ENCODE data around the gene FGFRL1.

The FGFRL1 gene

DNA sequence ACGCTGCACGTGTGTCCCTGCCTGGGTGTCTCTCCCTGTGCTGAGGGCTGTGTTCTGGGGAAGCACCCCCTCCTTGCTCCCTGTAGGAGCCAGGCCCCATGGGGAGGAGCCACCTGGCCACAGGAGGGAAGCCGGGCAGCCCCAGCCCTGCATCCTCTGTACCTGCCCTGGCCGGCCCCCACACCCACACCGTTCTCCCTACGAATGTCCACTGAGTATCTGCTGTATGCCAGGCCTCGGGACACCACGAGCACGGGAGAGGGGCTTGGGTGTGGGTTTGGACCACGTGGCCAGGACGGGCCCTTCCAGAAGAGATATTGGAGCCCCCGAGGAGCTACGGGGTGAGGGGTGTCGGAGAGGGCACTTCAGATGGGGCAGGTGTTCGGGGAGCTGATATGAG is 6.3 kb downstream of the FGFRL1 start:
- Mint-ChIP-seq H3K27me3 (no peaks in the 10 kb centered on the region), H3K4me1 (ENCODE audit: low read depth) (no peaks in the 10 kb centered on the region), H3K9me3 (no peaks in the 10 kb centered on the region), H3K4me3 (no peak overlapping the region), H3K36me3 (ENCODE audit: low read depth) (peaks cover 4% of the 10 kb centered on the region), H3K27ac (no peak overlapping the region)

DNA sequence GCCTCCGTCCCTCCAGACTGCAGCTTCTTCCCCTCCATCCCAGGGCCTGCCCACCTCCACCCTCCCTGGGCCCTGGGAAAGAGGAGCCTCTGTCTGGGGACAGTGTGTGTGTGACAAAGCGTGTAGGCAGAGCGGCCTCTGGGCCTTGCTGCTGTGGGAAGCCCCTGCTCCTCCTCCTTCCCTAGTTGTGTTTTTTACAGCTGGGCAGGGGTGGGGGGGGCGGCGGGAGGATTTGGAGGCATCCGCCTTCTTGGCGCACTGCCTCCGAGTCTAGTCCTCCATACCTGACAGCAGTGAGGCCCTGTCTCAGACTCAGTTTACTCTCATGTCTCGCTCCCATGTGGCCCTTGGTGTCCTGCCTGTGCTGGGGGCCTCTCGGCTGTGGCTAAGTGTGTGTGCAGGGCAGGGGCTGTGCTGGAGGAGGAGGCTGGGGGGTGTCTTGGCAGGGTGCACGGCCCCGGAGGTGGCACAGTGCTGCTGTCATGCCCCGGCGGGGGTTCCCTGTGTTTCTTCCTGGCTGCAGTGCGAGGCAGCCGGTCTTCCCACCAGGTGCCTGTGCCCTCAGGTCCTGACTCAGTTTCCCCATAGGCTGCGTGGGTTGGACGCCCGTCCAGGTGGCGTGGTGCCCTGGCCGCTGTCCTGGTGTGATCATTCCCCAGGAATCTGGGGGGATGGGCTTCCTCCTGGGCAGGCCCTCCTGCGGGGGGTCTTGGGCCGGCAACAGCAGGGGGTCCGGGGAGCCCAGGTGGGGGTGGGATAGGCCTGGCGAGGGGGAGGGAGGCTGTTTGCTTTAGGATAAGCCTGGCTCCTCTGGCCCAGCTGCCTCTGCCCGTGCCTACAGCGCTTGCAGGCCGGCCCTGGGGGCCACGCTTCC is 7.0 kb downstream of the FGFRL1 start:
- Mint-ChIP-seq H3K4me1 (ENCODE audit: low read depth) (no peaks in the 10 kb centered on the region), H3K4me3 (no peak overlapping the region), H3K9me3 (no peaks in the 10 kb centered on the region)

DNA sequence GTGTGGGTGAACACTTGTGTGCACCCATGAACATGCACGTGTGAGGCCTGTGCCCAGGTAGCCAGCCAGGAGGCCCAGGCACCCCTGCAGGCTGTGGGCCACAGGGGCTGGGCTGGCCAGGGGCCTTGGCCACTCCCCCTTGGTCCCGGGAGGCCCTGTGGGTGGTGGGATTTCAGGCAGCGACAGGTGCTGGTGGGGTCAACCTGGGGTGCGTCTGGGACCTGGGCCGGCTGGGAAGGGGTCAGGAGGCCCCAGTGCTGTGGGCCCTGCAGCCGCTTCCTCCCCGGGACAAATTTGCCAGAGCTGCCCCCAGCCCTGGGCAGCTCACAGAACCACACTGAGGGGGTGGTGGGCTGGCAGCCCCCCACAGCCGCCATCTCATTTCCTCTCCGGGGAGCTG is 7.9 kb downstream of the FGFRL1 start:
- H3K4me3 Mint-ChIP-seq, result no peak overlapping the region
- no peaks in the 10 kb centered on the region for H3K27me3 Mint-ChIP-seq
- H3K4me1 Mint-ChIP-seq (ENCODE audit: low read depth), result no peaks in the 10 kb centered on the region
- H3K27ac Mint-ChIP-seq, result no peak overlapping the region
- no peaks in the 10 kb centered on the region for H3K9me3 Mint-ChIP-seq
- H3K36me3 Mint-ChIP-seq (ENCODE audit: low read depth), result no peaks in the 10 kb centered on the region

More for the DNA sequence above, 7.0 kb downstream of the FGFRL1 start:
- Mint-ChIP-seq H3K27me3 (no peaks in the 10 kb centered on the region), H3K27ac (no peak overlapping the region), H3K36me3 (ENCODE audit: low read depth) (peaks cover 4% of the 10 kb centered on the region)

DNA sequence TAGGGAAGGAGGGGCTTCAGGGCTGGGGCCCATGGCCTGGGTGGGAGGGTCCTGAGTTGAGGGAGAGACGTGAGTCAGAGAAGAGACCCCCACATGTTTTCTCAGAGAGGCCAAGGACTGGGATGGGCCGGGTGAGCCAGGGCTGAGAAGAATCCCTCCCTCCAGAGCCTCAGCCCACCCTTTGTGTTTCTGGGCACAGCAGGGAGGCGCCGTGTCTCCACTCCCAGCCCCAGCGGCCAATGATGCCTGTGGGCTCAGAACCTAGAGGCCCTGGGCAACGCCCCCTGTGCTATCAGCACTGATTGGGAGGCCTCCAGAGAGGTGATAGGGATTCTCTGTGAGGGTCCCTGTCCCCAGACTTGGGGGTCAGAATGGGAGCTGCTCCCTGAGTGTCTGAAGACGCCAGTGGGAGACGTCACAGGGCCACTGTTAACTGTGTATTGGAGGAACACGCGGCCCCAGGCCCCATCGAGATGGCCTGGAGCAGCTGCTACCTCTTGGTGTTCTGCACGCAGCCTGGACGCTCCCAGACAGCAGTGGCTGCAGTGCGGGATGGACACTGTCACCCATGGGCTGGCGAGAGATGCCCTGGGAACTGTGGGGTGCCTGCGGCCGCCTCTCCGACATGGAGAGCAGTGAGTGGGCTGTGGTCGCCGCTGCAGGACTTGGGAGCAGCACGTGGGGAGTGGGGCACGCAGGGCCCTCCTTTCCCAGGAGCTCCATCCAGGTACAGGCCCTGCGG is 8.5 kb downstream of the FGFRL1 start:
- H3K27ac Mint-ChIP-seq, result no peak overlapping the region
- no peak overlapping the region for H3K4me3 Mint-ChIP-seq
- H3K36me3 Mint-ChIP-seq (ENCODE audit: low read depth), result peaks cover 2% of the 10 kb centered on the region

DNA sequence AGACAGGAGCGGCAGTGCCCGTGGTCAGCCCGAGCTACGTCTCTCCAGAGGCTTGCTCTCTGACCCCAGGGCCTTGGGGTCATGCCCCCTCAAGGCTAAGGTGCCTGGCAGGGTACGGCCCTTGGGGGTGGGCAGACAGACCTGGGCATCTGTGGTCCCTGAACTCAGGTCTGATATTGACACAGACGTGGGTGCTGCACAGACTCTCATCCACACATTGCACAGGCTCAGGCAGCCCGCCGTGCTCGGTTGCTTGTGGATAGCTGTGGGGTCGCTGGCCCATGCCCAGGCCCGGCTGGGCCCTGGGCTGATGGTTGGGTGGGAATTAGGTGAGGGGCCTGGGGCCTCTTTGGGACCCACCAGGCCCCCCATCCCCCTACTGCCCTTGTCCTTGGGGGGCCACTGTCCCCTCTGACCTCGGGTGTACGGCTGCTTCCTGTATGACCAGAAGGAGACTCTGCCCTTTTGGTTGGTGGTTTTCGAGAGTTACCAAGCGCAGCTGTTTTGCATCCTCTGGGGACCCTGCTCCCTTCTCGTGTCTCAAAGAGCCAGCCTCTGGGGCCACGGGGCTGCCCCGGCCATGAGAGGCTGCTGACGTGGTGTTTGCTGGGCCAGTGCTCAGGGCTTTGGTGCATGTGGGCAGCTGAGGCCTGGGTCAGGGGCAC is 10.1 kb downstream of the FGFRL1 start:
- Mint-ChIP-seq H3K9me3 (no peaks in the 10 kb centered on the region), H3K4me3 (no peak overlapping the region), H3K36me3 (ENCODE audit: low read depth) (peaks cover 9% of the 10 kb centered on the region), H3K27ac (no peak overlapping the region), H3K27me3 (no peaks in the 10 kb centered on the region), H3K4me1 (ENCODE audit: low read depth) (no peaks in the 10 kb centered on the region)

More for the DNA sequence above, 8.5 kb downstream of the FGFRL1 start:
- Mint-ChIP-seq H3K27me3 (no peaks in the 10 kb centered on the region), H3K9me3 (no peaks in the 10 kb centered on the region), H3K4me1 (ENCODE audit: low read depth) (no peaks in the 10 kb centered on the region)

DNA sequence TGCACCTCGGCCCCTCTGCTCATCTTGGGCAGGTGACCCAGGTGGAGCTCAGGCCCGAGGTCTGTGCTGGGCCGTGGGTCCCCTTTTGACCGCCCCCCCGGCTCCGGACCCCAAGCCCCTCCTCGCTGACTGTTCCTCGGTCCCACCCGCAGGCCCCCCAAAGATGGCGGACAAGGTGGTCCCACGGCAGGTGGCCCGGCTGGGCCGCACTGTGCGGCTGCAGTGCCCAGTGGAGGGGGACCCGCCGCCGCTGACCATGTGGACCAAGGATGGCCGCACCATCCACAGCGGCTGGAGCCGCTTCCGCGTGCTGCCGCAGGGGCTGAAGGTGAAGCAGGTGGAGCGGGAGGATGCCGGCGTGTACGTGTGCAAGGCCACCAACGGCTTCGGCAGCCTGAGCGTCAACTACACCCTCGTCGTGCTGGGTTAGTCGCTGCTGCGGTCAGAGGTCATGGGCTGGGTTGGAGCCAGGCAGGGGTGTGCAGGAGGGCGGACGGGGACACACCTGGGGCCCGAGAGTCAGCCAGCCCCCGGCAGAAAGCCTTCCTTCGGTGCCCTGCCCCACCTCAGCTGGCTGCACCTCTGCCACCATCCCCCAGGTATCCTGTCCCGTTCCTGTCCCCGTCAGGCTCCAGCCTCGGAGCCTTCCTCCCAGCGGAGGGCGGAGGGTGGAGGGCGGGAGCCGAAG is 10.8 kb downstream of the FGFRL1 start:
- Mint-ChIP-seq H3K9me3 (no peaks in the 10 kb centered on the region), H3K4me1 (ENCODE audit: low read depth) (no peaks in the 10 kb centered on the region), H3K4me3 (no peak overlapping the region), H3K27ac (no peak overlapping the region), H3K36me3 (ENCODE audit: low read depth) (peaks cover 9% of the 10 kb centered on the region), H3K27me3 (no peaks in the 10 kb centered on the region)

DNA sequence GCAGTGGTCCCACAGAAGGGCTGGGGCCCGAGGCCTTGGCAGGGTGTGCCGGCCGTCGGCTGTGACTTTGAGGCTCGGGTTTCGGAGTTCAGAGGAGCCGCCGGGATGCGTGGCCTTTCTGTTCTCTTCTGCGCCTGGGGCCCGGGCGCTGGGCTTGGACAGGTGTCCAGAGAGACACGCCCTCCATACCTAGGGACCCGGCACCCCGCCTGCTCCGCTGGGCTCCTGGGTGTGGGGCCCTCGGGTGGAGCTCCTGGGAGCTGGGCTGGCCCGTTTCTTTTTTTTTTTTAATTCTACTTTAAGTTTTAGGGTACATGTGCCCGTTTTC is 11.3 kb downstream of the FGFRL1 start:
- H3K4me3 Mint-ChIP-seq, result no peak overlapping the region
- no peaks in the 10 kb centered on the region for H3K9me3 Mint-ChIP-seq
- H3K4me1 Mint-ChIP-seq (ENCODE audit: low read depth), result no peaks in the 10 kb centered on the region
- no peaks in the 10 kb centered on the region for H3K27me3 Mint-ChIP-seq
- H3K27ac Mint-ChIP-seq, result no peak overlapping the region
- H3K36me3 Mint-ChIP-seq (ENCODE audit: low read depth), result peaks cover 9% of the 10 kb centered on the region

DNA sequence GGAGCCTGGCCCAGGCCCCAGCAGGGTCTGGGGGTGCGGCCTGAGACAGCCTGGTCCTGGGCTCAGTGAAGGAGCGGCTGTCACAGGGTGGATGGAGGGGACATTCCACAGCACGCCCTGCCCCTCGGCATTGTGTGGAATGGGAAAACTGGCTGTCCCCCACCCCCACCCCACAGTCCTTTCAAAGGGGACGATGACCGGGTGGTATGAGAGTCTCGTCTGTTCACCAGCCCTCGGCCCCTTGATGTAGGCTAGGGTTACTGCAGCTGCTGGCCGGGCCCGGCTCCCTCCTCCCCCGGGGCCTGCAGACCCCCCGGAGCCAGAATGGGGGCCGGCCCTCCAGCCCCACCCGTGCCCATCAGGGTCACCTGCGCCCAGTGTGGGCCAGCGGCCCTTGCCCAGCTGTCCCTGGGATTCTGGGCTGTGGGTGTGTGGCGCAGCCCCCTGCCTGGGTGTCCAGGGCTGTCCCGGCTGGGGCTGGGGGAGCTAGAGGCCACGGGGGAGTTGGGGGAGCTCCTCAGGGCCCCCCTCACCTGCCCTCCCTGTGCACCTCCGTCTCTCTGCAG is 11.7 kb downstream of the FGFRL1 start:
- Mint-ChIP-seq H3K36me3 (ENCODE audit: low read depth) (peaks cover 9% of the 10 kb centered on the region), H3K27ac (no peak overlapping the region), H3K4me3 (no peak overlapping the region), H3K27me3 (no peaks in the 10 kb centered on the region), H3K9me3 (no peaks in the 10 kb centered on the region), H3K4me1 (ENCODE audit: low read depth) (no peaks in the 10 kb centered on the region)

DNA sequence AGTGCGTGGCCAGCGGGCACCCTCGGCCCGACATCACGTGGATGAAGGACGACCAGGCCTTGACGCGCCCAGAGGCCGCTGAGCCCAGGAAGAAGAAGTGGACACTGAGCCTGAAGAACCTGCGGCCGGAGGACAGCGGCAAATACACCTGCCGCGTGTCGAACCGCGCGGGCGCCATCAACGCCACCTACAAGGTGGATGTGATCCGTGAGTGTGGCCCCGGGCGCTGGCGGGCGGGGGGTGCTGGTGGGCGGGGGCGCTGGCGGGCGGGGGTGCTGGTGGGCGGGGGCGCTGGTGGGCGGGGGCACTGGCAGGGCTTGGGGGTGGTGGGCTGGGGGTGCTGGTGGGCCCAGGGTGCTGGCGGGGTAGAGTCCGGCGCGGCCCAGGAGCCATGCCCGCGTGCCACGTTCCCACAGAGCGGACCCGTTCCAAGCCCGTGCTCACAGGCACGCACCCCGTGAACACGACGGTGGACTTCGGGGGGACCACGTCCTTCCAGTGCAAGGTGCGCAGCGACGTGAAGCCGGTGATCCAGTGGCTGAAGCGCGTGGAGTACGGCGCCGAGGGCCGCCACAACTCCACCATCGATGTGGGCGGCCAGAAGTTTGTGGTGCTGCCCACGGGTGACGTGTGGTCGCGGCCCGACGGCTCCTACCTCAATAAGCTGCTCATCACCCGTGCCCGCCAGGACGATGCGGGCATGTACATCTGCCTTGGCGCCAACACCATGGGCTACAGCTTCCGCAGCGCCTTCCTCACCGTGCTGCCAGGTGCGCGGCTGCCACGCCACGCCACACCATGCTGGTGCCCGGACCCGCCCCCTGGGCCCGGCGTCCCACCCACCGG is 12.7 kb downstream of the FGFRL1 start:
- Mint-ChIP-seq H3K9me3 (no peaks in the 10 kb centered on the region), H3K27me3 (no peaks in the 10 kb centered on the region), H3K27ac (no peak overlapping the region), H3K4me1 (ENCODE audit: low read depth) (no peaks in the 10 kb centered on the region), H3K36me3 (ENCODE audit: low read depth) (peaks cover 9% of the 10 kb centered on the region), H3K4me3 (no peak overlapping the region)

DNA sequence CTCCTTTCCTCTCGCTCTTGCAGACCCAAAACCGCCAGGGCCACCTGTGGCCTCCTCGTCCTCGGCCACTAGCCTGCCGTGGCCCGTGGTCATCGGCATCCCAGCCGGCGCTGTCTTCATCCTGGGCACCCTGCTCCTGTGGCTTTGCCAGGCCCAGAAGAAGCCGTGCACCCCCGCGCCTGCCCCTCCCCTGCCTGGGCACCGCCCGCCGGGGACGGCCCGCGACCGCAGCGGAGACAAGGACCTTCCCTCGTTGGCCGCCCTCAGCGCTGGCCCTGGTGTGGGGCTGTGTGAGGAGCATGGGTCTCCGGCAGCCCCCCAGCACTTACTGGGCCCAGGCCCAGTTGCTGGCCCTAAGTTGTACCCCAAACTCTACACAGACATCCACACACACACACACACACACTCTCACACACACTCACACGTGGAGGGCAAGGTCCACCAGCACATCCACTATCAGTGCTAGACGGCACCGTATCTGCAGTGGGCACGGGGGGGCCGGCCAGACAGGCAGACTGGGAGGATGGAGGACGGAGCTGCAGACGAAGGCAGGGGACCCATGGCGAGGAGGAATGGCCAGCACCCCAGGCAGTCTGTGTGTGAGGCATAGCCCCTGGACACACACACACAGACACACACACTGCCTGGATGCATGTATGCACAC is 13.6 kb downstream of the FGFRL1 start:
- Mint-ChIP-seq H3K36me3 (ENCODE audit: low read depth) (peaks cover 9% of the 10 kb centered on the region), H3K4me3 (no peak overlapping the region), H3K27me3 (no peaks in the 10 kb centered on the region), H3K27ac (no peak overlapping the region), H3K4me1 (ENCODE audit: low read depth) (no peaks in the 10 kb centered on the region), H3K9me3 (no peaks in the 10 kb centered on the region)

DNA sequence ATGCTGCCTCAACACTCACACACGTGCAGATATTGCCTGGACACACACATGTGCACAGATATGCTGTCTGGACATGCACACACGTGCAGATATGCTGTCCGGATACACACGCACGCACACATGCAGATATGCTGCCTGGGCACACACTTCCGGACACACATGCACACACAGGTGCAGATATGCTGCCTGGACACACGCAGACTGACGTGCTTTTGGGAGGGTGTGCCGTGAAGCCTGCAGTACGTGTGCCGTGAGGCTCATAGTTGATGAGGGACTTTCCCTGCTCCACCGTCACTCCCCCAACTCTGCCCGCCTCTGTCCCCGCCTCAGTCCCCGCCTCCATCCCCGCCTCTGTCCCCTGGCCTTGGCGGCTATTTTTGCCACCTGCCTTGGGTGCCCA is 14.7 kb downstream of the FGFRL1 start:
- Mint-ChIP-seq H3K4me1 (ENCODE audit: low read depth) (no peaks in the 10 kb centered on the region), H3K4me3 (no peak overlapping the region), H3K36me3 (ENCODE audit: low read depth) (peaks cover 9% of the 10 kb centered on the region), H3K27me3 (no peaks in the 10 kb centered on the region), H3K27ac (no peak overlapping the region), H3K9me3 (no peaks in the 10 kb centered on the region)

DNA sequence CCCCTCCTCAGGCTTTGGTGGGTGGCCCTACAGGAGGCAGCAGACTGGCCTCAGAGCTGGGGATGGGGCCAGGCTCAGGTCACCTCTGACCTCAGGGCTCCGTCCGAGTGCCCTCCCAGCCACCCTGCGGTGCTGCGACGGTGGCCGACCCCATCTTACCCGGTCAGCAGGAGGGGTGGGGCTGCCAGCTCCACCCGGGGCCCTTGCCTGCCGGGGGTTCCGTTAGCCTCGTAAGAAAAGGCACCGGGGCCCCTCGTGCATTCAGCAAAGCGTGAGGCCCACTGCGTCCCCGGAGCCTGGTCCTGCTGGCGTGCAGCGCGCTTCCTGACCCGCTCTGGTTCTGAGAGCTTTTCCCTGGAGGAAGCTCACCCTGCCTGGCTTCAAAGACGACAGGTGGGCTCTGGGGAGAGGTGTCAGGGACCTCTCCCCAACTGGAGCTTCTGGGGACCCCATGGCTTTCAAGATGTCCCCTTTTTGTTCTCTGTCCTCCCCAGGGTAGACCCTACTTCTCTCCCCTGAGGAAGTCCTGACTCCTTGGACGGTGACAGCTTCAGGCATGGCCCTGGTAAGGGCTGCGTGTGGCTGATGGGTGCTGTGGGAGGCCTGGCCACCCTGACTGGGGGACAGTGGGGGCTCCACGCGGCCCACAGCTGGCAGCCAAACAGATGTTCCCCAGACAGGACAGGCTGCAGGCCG is 15.9 kb downstream of the FGFRL1 start:
- H3K27ac Mint-ChIP-seq, result no peak overlapping the region
- H3K4me3 Mint-ChIP-seq, result no peak overlapping the region
- H3K9me3 Mint-ChIP-seq, result no peaks in the 10 kb centered on the region
- peaks cover 9% of the 10 kb centered on the region for H3K36me3 Mint-ChIP-seq (ENCODE audit: low read depth)
- H3K27me3 Mint-ChIP-seq, result no peaks in the 10 kb centered on the region
- H3K4me1 Mint-ChIP-seq (ENCODE audit: low read depth), result no peaks in the 10 kb centered on the region

DNA sequence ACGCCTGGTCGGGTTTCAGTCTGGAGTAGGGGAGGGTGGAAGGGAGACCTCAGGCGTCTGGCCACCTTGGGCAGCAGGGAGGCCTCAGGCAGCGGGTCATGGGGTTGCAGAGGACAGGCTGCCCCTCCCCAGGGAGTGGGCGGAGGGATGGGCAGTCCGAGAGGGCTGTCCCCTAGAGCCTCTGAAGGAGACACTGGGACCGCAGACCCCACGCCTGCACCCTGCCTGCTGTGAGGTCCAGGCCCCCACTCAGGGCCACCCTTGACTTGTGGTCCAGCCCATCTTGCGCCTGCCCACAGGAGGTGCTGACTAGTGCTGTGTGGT is 16.5 kb downstream of the FGFRL1 start:
- Mint-ChIP-seq H3K27ac (no peak overlapping the region), H3K4me1 (ENCODE audit: low read depth) (no peaks in the 10 kb centered on the region), H3K9me3 (no peaks in the 10 kb centered on the region), H3K36me3 (ENCODE audit: low read depth) (peaks cover 9% of the 10 kb centered on the region), H3K4me3 (no peak overlapping the region), H3K27me3 (no peaks in the 10 kb centered on the region)

All from stimulated activated naive CD8-positive, alpha-beta T cell treated with anti-CD3 and anti-CD28 coated beads, Interleukin-15, Interleukin-2, amounts not matched to agents 100 ng/mL and 50 ng/mL, for 24 hours (primary cell).